Activated naive CD4-positive, alpha-beta T cell treated with anti-CD3 and anti-CD28 coated beads, Interleukin-2, amount 50 U/mL, for 24 hours (primary cell): ENCODE results near the gene PAPSS2.
A peak's percentile ranks its signal among the peaks of the same experiment; 100 is the strongest.

ENCODE experiments used
- H3K27ac Mint-ChIP-seq: one replicate; pipeline ENCODE4 v1.8.0; 2021; ENCODE audit warnings: mild to moderate bottlenecking, mixed read lengths
- H3K27me3 Mint-ChIP-seq: one replicate; pipeline ENCODE4 v1.8.0; 2021; ENCODE audit warnings: mixed read lengths
- H3K36me3 Mint-ChIP-seq: one replicate; pipeline ENCODE4 v1.8.0; 2021; ENCODE audit warnings: mixed read lengths
- H3K4me1 Mint-ChIP-seq: one replicate; pipeline ENCODE4 v1.8.0; 2021; ENCODE audit warnings: mixed read lengths
- H3K4me3 Mint-ChIP-seq: one replicate; pipeline ENCODE4 v1.8.0; 2021; ENCODE audit warnings: mild to moderate bottlenecking, mixed read lengths
- H3K9me3 Mint-ChIP-seq: one replicate; pipeline ENCODE4 v1.8.0; 2021; ENCODE audit warnings: mixed read lengths

PAPSS2 gene

GRCh38 chr10:87760195-87760905 lies 100.7 kb downstream of the PAPSS2 start:
- Mint-ChIP-seq H3K4me1 (peaks cover 24% of the 10 kb centered on the region), H3K4me3 (no peak overlapping the region), H3K9me3 (no peaks in the 10 kb centered on the region), H3K27ac (peak overlapping the region; percentile 94), H3K27me3 (no peaks in the 10 kb centered on the region), H3K36me3 (peaks cover 11% of the 10 kb centered on the region)

- Mint-ChIP-seq H3K27me3 (no peaks in the 10 kb centered on the region), H3K36me3 (peaks cover 11% of the 10 kb centered on the region), H3K4me1 (peaks cover 24% of the 10 kb centered on the region), H3K9me3 (no peaks in the 10 kb centered on the region), H3K4me3 (no peak overlapping the region), H3K27ac (peak overlapping the region; percentile 12)
These were observed 101.5 kb downstream of the PAPSS2 start for GRCh38 chr10:87761153-87761552.

GRCh38 chr10:87761892-87762291 lies 102.2 kb downstream of the PAPSS2 start:
- no peak overlapping the region for H3K4me3 Mint-ChIP-seq
- H3K9me3 Mint-ChIP-seq = no peaks in the 10 kb centered on the region
- H3K27me3 Mint-ChIP-seq = no peaks in the 10 kb centered on the region
- peaks cover 24% of the 10 kb centered on the region for H3K4me1 Mint-ChIP-seq
- peak overlapping the region; percentile 76 for H3K27ac Mint-ChIP-seq
- peaks cover 9% of the 10 kb centered on the region for H3K36me3 Mint-ChIP-seq

- Mint-ChIP-seq H3K36me3 (peaks cover 17% of the 10 kb centered on the region), H3K9me3 (no peaks in the 10 kb centered on the region), H3K27me3 (no peaks in the 10 kb centered on the region), H3K4me3 (no peak overlapping the region), H3K4me1 (peaks cover 24% of the 10 kb centered on the region), H3K27ac (peak overlapping the region; percentile 62)
These were observed 103.6 kb downstream of the PAPSS2 start for GRCh38 chr10:87763086-87763861.

- peak overlapping the region; percentile 62 for H3K27ac Mint-ChIP-seq
- peaks cover 17% of the 10 kb centered on the region for H3K36me3 Mint-ChIP-seq
- H3K27me3 Mint-ChIP-seq = no peaks in the 10 kb centered on the region
- no peaks in the 10 kb centered on the region for H3K9me3 Mint-ChIP-seq
- H3K4me3 Mint-ChIP-seq = no peak overlapping the region
- peaks cover 19% of the 10 kb centered on the region for H3K4me1 Mint-ChIP-seq
These were observed 104.6 kb downstream of the PAPSS2 start for GRCh38 chr10:87764072-87764934.

- no peaks in the 10 kb centered on the region for H3K27me3 Mint-ChIP-seq
- peaks cover 9% of the 10 kb centered on the region for H3K4me1 Mint-ChIP-seq
- H3K4me3 Mint-ChIP-seq = no peak overlapping the region
- H3K27ac Mint-ChIP-seq = no peak overlapping the region
- H3K9me3 Mint-ChIP-seq = no peaks in the 10 kb centered on the region
- peaks cover 14% of the 10 kb centered on the region for H3K36me3 Mint-ChIP-seq
These were observed 106.1 kb downstream of the PAPSS2 start for GRCh38 chr10:87765666-87766376.

GRCh38 chr10:87767253-87767652 lies 107.6 kb downstream of the PAPSS2 start:
- H3K36me3 Mint-ChIP-seq = peaks cover 14% of the 10 kb centered on the region
- no peaks in the 10 kb centered on the region for H3K27me3 Mint-ChIP-seq
- H3K4me3 Mint-ChIP-seq = no peak overlapping the region
- H3K4me1 Mint-ChIP-seq = peaks cover 1% of the 10 kb centered on the region
- H3K27ac Mint-ChIP-seq = no peak overlapping the region
- no peaks in the 10 kb centered on the region for H3K9me3 Mint-ChIP-seq

GRCh38 chr10:87771871-87772500 lies 112.3 kb downstream of the PAPSS2 start:
- Mint-ChIP-seq H3K36me3 (peaks cover 9% of the 10 kb centered on the region), H3K4me3 (no peak overlapping the region), H3K9me3 (no peaks in the 10 kb centered on the region), H3K4me1 (peaks cover 11% of the 10 kb centered on the region), H3K27me3 (no peaks in the 10 kb centered on the region), H3K27ac (no peak overlapping the region)

- Mint-ChIP-seq H3K27ac (peak overlapping the region; percentile 63), H3K4me1 (peaks cover 11% of the 10 kb centered on the region), H3K27me3 (no peaks in the 10 kb centered on the region), H3K9me3 (no peaks in the 10 kb centered on the region), H3K36me3 (peaks cover 15% of the 10 kb centered on the region), H3K4me3 (no peak overlapping the region)
These were observed 116.1 kb downstream of the PAPSS2 start for GRCh38 chr10:87775766-87776165.

- H3K27me3 Mint-ChIP-seq = no peaks in the 10 kb centered on the region
- no peaks in the 10 kb centered on the region for H3K9me3 Mint-ChIP-seq
- H3K36me3 Mint-ChIP-seq = peaks cover 20% of the 10 kb centered on the region
- H3K4me1 Mint-ChIP-seq = peaks cover 13% of the 10 kb centered on the region
- H3K27ac Mint-ChIP-seq = no peak overlapping the region
- no peak overlapping the region for H3K4me3 Mint-ChIP-seq
These were observed 116.7 kb downstream of the PAPSS2 start for GRCh38 chr10:87776328-87776727.

GRCh38 chr10:87781545-87781944 lies 121.9 kb downstream of the PAPSS2 start:
- Mint-ChIP-seq H3K27ac (no peak overlapping the region), H3K4me1 (peaks cover 35% of the 10 kb centered on the region), H3K36me3 (peaks cover 38% of the 10 kb centered on the region), H3K9me3 (no peaks in the 10 kb centered on the region), H3K4me3 (no peak overlapping the region), H3K27me3 (no peaks in the 10 kb centered on the region)

- no peak overlapping the region for H3K27ac Mint-ChIP-seq
- peaks cover 38% of the 10 kb centered on the region for H3K36me3 Mint-ChIP-seq
- H3K27me3 Mint-ChIP-seq = no peaks in the 10 kb centered on the region
- no peaks in the 10 kb centered on the region for H3K9me3 Mint-ChIP-seq
- no peak overlapping the region for H3K4me3 Mint-ChIP-seq
- H3K4me1 Mint-ChIP-seq = peaks cover 32% of the 10 kb centered on the region
These were observed 123.0 kb downstream of the PAPSS2 start for GRCh38 chr10:87782721-87783120.

GRCh38 chr10:87786421-87786820 lies 126.7 kb downstream of the PAPSS2 start:
- no peak overlapping the region for H3K4me3 Mint-ChIP-seq
- no peaks in the 10 kb centered on the region for H3K9me3 Mint-ChIP-seq
- H3K27ac Mint-ChIP-seq = no peak overlapping the region
- peaks cover 34% of the 10 kb centered on the region for H3K4me1 Mint-ChIP-seq
- no peaks in the 10 kb centered on the region for H3K27me3 Mint-ChIP-seq
- peaks cover 27% of the 10 kb centered on the region for H3K36me3 Mint-ChIP-seq

- Mint-ChIP-seq H3K36me3 (peaks cover 13% of the 10 kb centered on the region), H3K27me3 (no peaks in the 10 kb centered on the region), H3K27ac (no peak overlapping the region), H3K4me3 (no peak overlapping the region), H3K9me3 (no peaks in the 10 kb centered on the region), H3K4me1 (peaks cover 46% of the 10 kb centered on the region)
These were observed 130.5 kb downstream of the PAPSS2 start for GRCh38 chr10:87790185-87790584.

- Mint-ChIP-seq H3K4me1 (peaks cover 68% of the 10 kb centered on the region), H3K4me3 (no peak overlapping the region), H3K36me3 (peaks cover 17% of the 10 kb centered on the region), H3K9me3 (no peaks in the 10 kb centered on the region), H3K27ac (peak overlapping the region; percentile 5), H3K27me3 (no peaks in the 10 kb centered on the region)
These were observed 134.6 kb downstream of the PAPSS2 start for GRCh38 chr10:87794285-87794684.
